GM12878 (cell line): ENCODE data around the gene SLC1A2. TPM values are rescaled to one million over a fixed set of nuclear protein-coding genes. Genes with fewer than 3 reads are reported as not detected.

ENCODE experiments used
- ATAC-seq: fragments of 200-7000 bp; cut with Tn5 transposase; 3 replicates; pipeline ENCODE4 v1.9.1; 2020; ENCODE audit warnings: mild to moderate bottlenecking, moderate library complexity
- BruUV-seq: library from RNA; stranded (reverse); fragments of 400-500 nt; replicated peaks from 2 replicates; lab custom pipeline; 2021; lab: Mats Ljungman, UMichigan
- CTCF ChIA-PET: fragments of 300-600 bp; sonication (Branson Sonifier 250); formaldehyde crosslinking; extraction: SDS; loops from one replicate; lab custom pipeline; 2021; ENCODE audit warnings: inconsistent platforms; lab: Yijun Ruan, JAX
- POLR2A ChIA-PET: fragments of 350-600 bp; formaldehyde crosslinking; extraction: SDS; loops from one replicate; lab custom pipeline; 2021; ENCODE audit warnings: inconsistent platforms; lab: Charles Lee
- RAD21 ChIA-PET: fragments of 300-600 bp; sonication (Branson Sonifier 250); formaldehyde crosslinking; loops from one replicate; lab custom pipeline; 2023; ENCODE audit warnings: antibody characterized with exemption; ENCODE audit not compliant: unreplicated experiment; lab: Charles Lee
- SMC1A ChIA-PET: fragments of 300-600 bp; sonication (Branson Sonifier 250); formaldehyde crosslinking; loops from one replicate; lab custom pipeline; 2023; ENCODE audit not compliant: unreplicated experiment, uncharacterized antibody; lab: Charles Lee
- DNase-seq: peaks from one replicate; pipeline ENCODE4 v3.0.0-alpha.2; 2011; ENCODE audit warnings: low read depth, low spot score
- FAIRE-seq: peaks from 3 replicates; lab custom pipeline; 2011; peaks lifted over from hg19 to GRCh38; lab: Jason Lieb, UNC
- H2AFZ ChIP-seq: 2 replicates; pipeline ENCODE4 v1.6.0; 2011; ENCODE audit warnings: low read depth, low read length, control low read depth; ENCODE audit not compliant: control insufficient read depth
- H3K27ac ChIP-seq: 2 replicates; pipeline ENCODE4 v1.5.1; 2011; ENCODE audit warnings: control low read depth; ENCODE audit not compliant: control insufficient read depth, insufficient read depth
- H3K27me3 ChIP-seq, 2 experiments: replicated peaks in 1 of 2; 2 replicates each; pipeline versions ENCODE4 v1.6.0 to v1.6.1; 2011; ENCODE audit warnings: low read length in 1 of 2; ENCODE audit not compliant: control insufficient read depth in 2 of 2, insufficient read depth in 2 of 2
- H3K36me3 ChIP-seq, 2 experiments: 2 replicates each; pipeline ENCODE4 v1.5.1; 2011; ENCODE audit warnings: low read length in 1 of 2; ENCODE audit not compliant: control insufficient read depth in 2 of 2, insufficient read depth in 2 of 2
- H3K4me1 ChIP-seq: 2 replicates; pipeline ENCODE4 v1.6.1; 2011; ENCODE audit warnings: mild to moderate bottlenecking, low read length, moderate library complexity, mixed read lengths; ENCODE audit not compliant: control insufficient read depth, insufficient read depth
- H3K4me2 ChIP-seq: 2 replicates; pipeline ENCODE4 v1.6.0; 2011; ENCODE audit warnings: control low read depth; ENCODE audit not compliant: control insufficient read depth, insufficient read depth
- H3K4me3 ChIP-seq: fragments of 200-600 bp; sonication (generic); 2 replicates; pipeline ENCODE4 v1.5.1; 2016
- H3K79me2 ChIP-seq: 2 replicates; pipeline ENCODE4 v1.6.0; 2011; ENCODE audit warnings: low read length; ENCODE audit not compliant: control insufficient read depth, insufficient read depth
- H3K9ac ChIP-seq: 2 replicates; pipeline ENCODE4 v1.8.0; 2011; ENCODE audit warnings: low read length, control low read depth, mixed read lengths; ENCODE audit not compliant: control insufficient read depth, insufficient read depth
- H3K9me3 ChIP-seq: replicated peaks from 3 replicates; pipeline ENCODE4 v1.5.1; 2011; ENCODE audit warnings: mild to moderate bottlenecking, low read length; ENCODE audit not compliant: control insufficient read depth, insufficient read depth
- H4K20me1 ChIP-seq: 2 replicates; pipeline ENCODE4 v1.6.0; 2011; ENCODE audit not compliant: control insufficient read depth, insufficient read depth
- NKRF ChIP-seq: fragments of 450-650 bp; conservative IDR thresholded peaks from 2 replicates; pipeline ENCODE4 v1.6.1; 2017; ENCODE audit warnings: mild to moderate bottlenecking, moderate library complexity
- RAD21 ChIP-seq: IDR thresholded peaks from 2 replicates; pipeline ENCODE4 v1.6.1; 2011; ENCODE audit warnings: mild to moderate bottlenecking, low read depth, low read length, moderate library complexity; ENCODE audit not compliant: insufficient read depth
- RAD51 ChIP-seq: fragments of 450-650 bp; IDR thresholded peaks from 2 replicates; pipeline ENCODE4 v1.6.1; 2016; ENCODE audit warnings: moderate library complexity, mild to moderate bottlenecking, inconsistent platforms
- SMC3 ChIP-seq: IDR thresholded peaks from 2 replicates; pipeline ENCODE4 v1.6.1; 2011; ENCODE audit warnings: low read length, improper control_type of control experiment, borderline replicate concordance
- ZBED1 ChIP-seq: IDR thresholded peaks from 2 replicates; pipeline ENCODE4 v1.6.1; 2016; ENCODE audit warnings: borderline replicate concordance
- WGBS: methylation state at CpG from one replicate; pipeline ENCODE4 v1.1.6; 2016; ENCODE audit warnings: low lambda C conversion rate; ENCODE audit not compliant: insufficient replicate concordance, insufficient coverage; ENCODE audit errors: missing lambda C conversion rate; 5-methylcytosine and 5-hydroxymethylcytosine counted together
- in situ Hi-C: fragments of 300-500 bp; cut with MboI; formaldehyde crosslinking; loops from 9 replicates; pipeline ENCODE4 v1.14.3; 2018; ENCODE audit warnings: mixed read lengths
- intact Hi-C: fragments of 100-400 bp; cut with micrococcal nuclease; formaldehyde crosslinking; loops from one replicate; pipeline ENCODE4 v1.14.2; 2022; ENCODE audit not compliant: unreplicated experiment
- polyA plus RNA-seq, 11 experiments: library from polyadenylated mRNA; depleted of rRNA in 4 of 11; unstranded in 6 of 11; stranded (reverse) in 5 of 11; fragments of >200 nt; fragmentation: Nextera tagmentation in 4 of 11; fragmentation: Illumina TruSeq in 1 of 11; extraction: Ambion mirVana in 4 of 11; extraction: Trizol in 1 of 11; gene quantifications; 1 replicate in 1 of 11; 2 replicates in 10 of 11; pipeline versions ENCODE4 v1.2.1 to v1.2.3, GENCODE V29; 2011 to 2016; ENCODE audit warnings: inconsistent platforms in 2 of 11, missing spikeins in 2 of 11, low read depth in 1 of 11
- total RNA-seq, 4 experiments: library from RNA; depleted of rRNA in 3 of 4; stranded (reverse); fragments of >200 nt in 3 of 4; fragmentation: Illumina TruSeq in 1 of 4; extraction: Trizol in 1 of 4; gene quantifications; 2 replicates each; pipeline versions ENCODE4 v1.2.1 to v1.2.3, GENCODE V29; 2013 to 2021
- TF ChIP-seq, protein P1 (sequence below), 3 experiments: IDR thresholded peaks in 2 of 3; conservative IDR thresholded peaks in 1 of 3; 2 replicates each; pipeline ENCODE4 v1.5.1; 2011; ENCODE audit warnings: low read depth in 3 of 3, low read length in 3 of 3, mild to moderate bottlenecking in 3 of 3, control low read depth in 2 of 3, moderate library complexity in 2 of 3, inconsistent platforms in 1 of 3, mixed read lengths in 1 of 3; ENCODE audit not compliant: control insufficient read depth in 2 of 3, insufficient read depth in 1 of 3; ENCODE audit errors: extremely low read depth in 1 of 3

SLC1A2 gene
- total and polyA plus RNA-seq, 10 of the 15 experiments (the other 5 are each of a cell fraction or from before 2014, with no cell fraction given) = 0.01 to 0.84 (median 0.22) TPM; not detected in 1

GRCh38 chr11:35362521-35362980, 56.8 kb downstream of the SLC1A2 start:
- CTCF ChIA-PET = interaction anchor here (1.0 to 1.8 kb wide), 4 partner anchors 15 to 436 kb away, joined by 3 to 7 read pairs (median 4); no protein-coding TSS in a partner anchor
- H3K4me1 ChIP-seq = no peaks in the 10 kb centered on the region
- no TSS peak for BruUV-seq
- H3K4me2 ChIP-seq = no peak overlapping the region
- H3K36me3 ChIP-seq = no peaks in the 10 kb centered on the region
- H3K27ac ChIP-seq = no peak overlapping the region
- 88% methylated on average over 2 of the region's 2 CpGs for WGBS
- RAD21 ChIA-PET = interaction anchor here (0.6 to 1.2 kb wide), 4 partner anchors 33 to 125 kb away, joined by 3 to 4 read pairs (median 3); no protein-coding TSS in a partner anchor
- H3K9me3 ChIP-seq = peaks cover 5% of the 10 kb centered on the region; the same call in 2 of the 3 replicates
- no peaks in the 10 kb centered on the region for H4K20me1 ChIP-seq
- intact Hi-C loops (no loop called here), in situ Hi-C loops (no loop called here)
- SMC1A ChIA-PET = interaction anchor here (1.3 to 2.0 kb wide), 4 partner anchors 26 to 199 kb away, joined by 3 to 4 read pairs (median 4); no protein-coding TSS in a partner anchor
- TF ChIP-seq ZBED1 = no peak
- TF ChIP-seq SMC3 = peak; percentile 16; the same call in 1 of the 2 replicates
- TF ChIP-seq RAD51 = no peak
- TF ChIP-seq, protein P1, sequence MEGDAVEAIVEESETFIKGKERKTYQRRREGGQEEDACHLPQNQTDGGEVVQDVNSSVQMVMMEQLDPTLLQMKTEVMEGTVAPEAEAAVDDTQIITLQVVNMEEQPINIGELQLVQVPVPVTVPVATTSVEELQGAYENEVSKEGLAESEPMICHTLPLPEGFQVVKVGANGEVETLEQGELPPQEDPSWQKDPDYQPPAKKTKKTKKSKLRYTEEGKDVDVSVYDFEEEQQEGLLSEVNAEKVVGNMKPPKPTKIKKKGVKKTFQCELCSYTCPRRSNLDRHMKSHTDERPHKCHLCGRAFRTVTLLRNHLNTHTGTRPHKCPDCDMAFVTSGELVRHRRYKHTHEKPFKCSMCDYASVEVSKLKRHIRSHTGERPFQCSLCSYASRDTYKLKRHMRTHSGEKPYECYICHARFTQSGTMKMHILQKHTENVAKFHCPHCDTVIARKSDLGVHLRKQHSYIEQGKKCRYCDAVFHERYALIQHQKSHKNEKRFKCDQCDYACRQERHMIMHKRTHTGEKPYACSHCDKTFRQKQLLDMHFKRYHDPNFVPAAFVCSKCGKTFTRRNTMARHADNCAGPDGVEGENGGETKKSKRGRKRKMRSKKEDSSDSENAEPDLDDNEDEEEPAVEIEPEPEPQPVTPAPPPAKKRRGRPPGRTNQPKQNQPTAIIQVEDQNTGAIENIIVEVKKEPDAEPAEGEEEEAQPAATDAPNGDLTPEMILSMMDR (IDR thresholded peaks at IDR 0.05 in 2 of 3, conservative IDR thresholded peaks at IDR 0.05 in 1 of 3; ENCODE audit: control insufficient read depth in 2 of 3, extremely low read depth in 1 of 3, insufficient read depth in 1 of 3, low read depth in 3 of 3, low read length in 3 of 3) = no peak; a peak in 1 of 6 replicates
- TF ChIP-seq NKRF = no peak
- TF ChIP-seq RAD21 = peak; percentile 27; the same call in 1 of the 2 replicates
- FAIRE-seq = no peak
- H3K27me3 ChIP-seq = no peaks in the 10 kb centered on the region
- no peak for DNase-seq
- POLR2A ChIA-PET = no interaction called here
- H2AFZ ChIP-seq = no peak overlapping the region
- H3K79me2 ChIP-seq = no peaks in the 10 kb centered on the region
- ATAC-seq = no peak
- no peak overlapping the region for H3K4me3 ChIP-seq
- no peak overlapping the region for H3K9ac ChIP-seq
